ENCODE measurements around the gene FAU. TPM values are rescaled to one million over a fixed set of nuclear protein-coding genes. Genes with fewer than 3 reads are reported as not detected.
"Not testable (repeated sequence)": the region's sequence is repeated elsewhere in the genome, so short reads cannot be mapped to it uniquely, and the experiment has no call there.

Gene FAU
- total RNA-seq, 2 donors from 2014 or later, result 774 to 802 TPM

DNA sequence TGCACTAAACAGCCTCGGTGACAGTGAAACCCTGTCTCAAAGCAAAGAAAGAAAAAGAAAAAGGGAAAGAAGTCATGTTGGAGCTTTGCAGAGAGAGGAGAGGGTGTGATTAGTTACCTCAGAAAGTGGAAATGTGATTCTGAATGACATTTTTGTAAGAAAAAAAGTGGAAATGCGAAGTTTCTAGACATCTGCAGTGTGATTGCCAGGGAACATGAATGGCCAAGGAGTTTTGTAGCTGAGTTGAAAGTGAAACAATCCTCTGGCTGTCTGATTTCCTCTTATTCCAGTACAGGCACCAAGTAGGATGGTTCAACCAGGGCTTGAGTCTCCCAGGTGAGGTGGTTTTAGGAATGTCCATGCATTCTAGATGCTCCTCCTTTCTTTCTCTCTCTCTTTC lies 30.2 kb upstream of the FAU start:
- peaks cover 5% of the 10 kb centered on the region for H3K9me3 ChIP-seq (ENCODE audit: control insufficient read depth, low read length)
- H3K27ac ChIP-seq (ENCODE audit: low read depth, low read length), result no peak overlapping the region
- H3K9ac ChIP-seq (ENCODE audit: extremely low read depth, low read length, poor library complexity, severe bottlenecking), result no peak overlapping the region
- TF ChIP-seq, protein P1, sequence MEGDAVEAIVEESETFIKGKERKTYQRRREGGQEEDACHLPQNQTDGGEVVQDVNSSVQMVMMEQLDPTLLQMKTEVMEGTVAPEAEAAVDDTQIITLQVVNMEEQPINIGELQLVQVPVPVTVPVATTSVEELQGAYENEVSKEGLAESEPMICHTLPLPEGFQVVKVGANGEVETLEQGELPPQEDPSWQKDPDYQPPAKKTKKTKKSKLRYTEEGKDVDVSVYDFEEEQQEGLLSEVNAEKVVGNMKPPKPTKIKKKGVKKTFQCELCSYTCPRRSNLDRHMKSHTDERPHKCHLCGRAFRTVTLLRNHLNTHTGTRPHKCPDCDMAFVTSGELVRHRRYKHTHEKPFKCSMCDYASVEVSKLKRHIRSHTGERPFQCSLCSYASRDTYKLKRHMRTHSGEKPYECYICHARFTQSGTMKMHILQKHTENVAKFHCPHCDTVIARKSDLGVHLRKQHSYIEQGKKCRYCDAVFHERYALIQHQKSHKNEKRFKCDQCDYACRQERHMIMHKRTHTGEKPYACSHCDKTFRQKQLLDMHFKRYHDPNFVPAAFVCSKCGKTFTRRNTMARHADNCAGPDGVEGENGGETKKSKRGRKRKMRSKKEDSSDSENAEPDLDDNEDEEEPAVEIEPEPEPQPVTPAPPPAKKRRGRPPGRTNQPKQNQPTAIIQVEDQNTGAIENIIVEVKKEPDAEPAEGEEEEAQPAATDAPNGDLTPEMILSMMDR (conservative IDR thresholded peaks at IDR 0.05), result no peak
- Mint-ChIP-seq H3K4me3 (no peak overlapping the region), H3K4me1 (no peaks in the 10 kb centered on the region), H3K9me3 (peaks cover 5% of the 10 kb centered on the region), H3K27ac (no peak overlapping the region), H3K36me3 (ENCODE audit: low read depth) (no peaks in the 10 kb centered on the region), H3K27me3 (ENCODE audit: insufficient read depth) (peaks cover 21% of the 10 kb centered on the region)
- H3K4me3 ChIP-seq (ENCODE audit: low read length), result no peak overlapping the region
- no peaks in the 10 kb centered on the region for H3K4me1 ChIP-seq (ENCODE audit: control insufficient read depth, insufficient read depth, low read length)
- 91 to 93% methylated on average over 1 to 2 of the region's 2 CpGs for WGBS, 2 experiments (ENCODE audit: insufficient coverage in 1 of 2, insufficient read length in 1 of 2)
- H3K36me3 ChIP-seq (ENCODE audit: control insufficient read depth, insufficient read depth, low read length), result no peaks in the 10 kb centered on the region
- no peaks in the 10 kb centered on the region for H3K27me3 ChIP-seq (ENCODE audit: control insufficient read depth, insufficient read depth, low read length, poor library complexity, severe bottlenecking)
- no peak for DNase-seq

DNA sequence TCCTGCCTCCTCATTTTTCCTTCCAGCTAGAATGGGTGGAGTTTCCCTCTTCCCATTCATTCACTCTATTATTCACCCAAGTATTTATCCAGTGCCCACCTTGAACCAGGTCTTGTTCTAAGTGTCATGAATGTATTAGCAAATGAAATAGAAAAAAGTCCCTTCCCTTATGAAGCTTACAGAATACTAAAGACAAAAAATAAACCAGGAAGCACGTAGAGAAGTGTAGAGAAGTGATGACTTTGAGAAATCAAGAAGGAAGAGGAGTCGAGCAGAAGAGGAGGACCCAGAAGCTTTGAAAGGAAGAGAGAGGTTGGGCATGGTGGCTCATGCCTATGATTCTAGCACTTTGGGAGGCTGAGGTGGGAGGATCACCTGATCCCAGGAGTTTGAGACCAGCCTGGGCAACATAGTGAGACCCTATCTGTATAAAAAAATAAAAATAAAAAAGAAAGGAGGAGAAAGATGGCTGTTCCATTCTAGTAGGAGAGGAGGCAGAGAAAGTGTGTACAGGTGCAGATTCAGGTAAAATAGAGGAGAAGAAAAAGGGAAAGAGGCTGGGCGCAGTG lies 29.5 kb upstream of the FAU start:
- Histone ChIP-seq H3K9me3 (ENCODE audit: control insufficient read depth, low read length) (peaks cover 12% of the 10 kb centered on the region), H3K4me3 (ENCODE audit: low read length) (no peak overlapping the region), H3K27me3 (ENCODE audit: control insufficient read depth, insufficient read depth, low read length, poor library complexity, severe bottlenecking) (no peaks in the 10 kb centered on the region), H3K36me3 (ENCODE audit: control insufficient read depth, insufficient read depth, low read length) (no peaks in the 10 kb centered on the region), H3K9ac (ENCODE audit: extremely low read depth, low read length, poor library complexity, severe bottlenecking) (no peak overlapping the region), H3K4me1 (ENCODE audit: control insufficient read depth, insufficient read depth, low read length) (no peaks in the 10 kb centered on the region), H3K27ac (ENCODE audit: low read depth, low read length) (no peak overlapping the region)
- Mint-ChIP-seq H3K4me3 (no peak overlapping the region), H3K27me3 (ENCODE audit: insufficient read depth) (peaks cover 21% of the 10 kb centered on the region), H3K4me1 (no peaks in the 10 kb centered on the region), H3K27ac (no peak overlapping the region), H3K36me3 (ENCODE audit: low read depth) (no peaks in the 10 kb centered on the region), H3K9me3 (peaks cover 6% of the 10 kb centered on the region)
- TF ChIP-seq, protein P1 (conservative IDR thresholded peaks at IDR 0.05), result no peak
- DNase-seq, result peak; percentile 7
- 90 to 100% methylated on average over 3 of the region's 3 CpGs for WGBS, 2 experiments (ENCODE audit: insufficient coverage in 1 of 2, insufficient read length in 1 of 2)

DNA sequence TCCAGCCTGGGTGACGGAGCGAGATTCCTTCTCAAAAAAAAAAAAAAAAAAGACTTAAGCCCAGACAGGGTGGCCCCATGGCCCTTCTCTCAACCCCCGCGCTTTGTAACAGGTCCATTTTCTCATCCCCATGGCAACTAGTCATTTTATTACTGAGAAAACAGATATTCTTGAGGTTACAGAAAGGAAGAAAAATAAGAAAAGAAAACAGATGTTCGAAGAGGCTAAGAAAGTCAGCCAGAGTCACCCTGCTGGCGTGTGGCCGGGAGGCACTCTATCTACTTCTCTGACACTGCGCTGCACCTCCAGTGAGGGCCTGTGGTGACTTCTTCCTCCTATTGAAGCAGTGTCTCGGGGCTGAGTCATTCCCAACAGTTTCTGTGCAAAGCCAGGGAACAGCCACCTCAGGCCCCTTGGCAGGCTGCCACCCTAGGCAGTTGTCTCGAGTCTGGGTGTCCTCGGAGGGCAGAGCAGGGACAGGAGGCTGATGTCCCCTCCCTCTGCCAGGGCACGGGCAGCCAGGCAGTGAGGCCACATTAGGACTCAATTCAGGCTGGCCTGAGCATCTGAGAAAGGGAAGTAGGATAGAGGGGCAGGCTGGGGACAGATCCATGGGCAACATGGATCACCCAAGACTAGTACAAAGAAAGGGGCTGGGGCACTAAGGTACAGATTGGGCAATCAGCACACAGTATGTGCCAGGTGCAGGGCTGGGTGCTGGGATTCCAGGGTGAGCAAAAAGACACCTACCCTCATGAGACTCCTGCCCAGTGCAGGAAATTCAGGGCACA lies 28.8 kb upstream of the FAU start:
- Mint-ChIP-seq H3K36me3 (ENCODE audit: low read depth) (no peaks in the 10 kb centered on the region), H3K4me3 (no peak overlapping the region), H3K4me1 (no peaks in the 10 kb centered on the region), H3K27me3 (ENCODE audit: insufficient read depth) (peaks cover 27% of the 10 kb centered on the region), H3K27ac (no peak overlapping the region), H3K9me3 (peaks cover 12% of the 10 kb centered on the region)
- no peak overlapping the region for H3K9ac ChIP-seq (ENCODE audit: extremely low read depth, low read length, poor library complexity, severe bottlenecking)
- H3K4me3 ChIP-seq (ENCODE audit: low read length), result no peak overlapping the region
- TF ChIP-seq, protein P1 (conservative IDR thresholded peaks at IDR 0.05), result no peak
- 82 to 83% methylated on average over 8 to 12 of the region's 12 CpGs for WGBS, 2 experiments (ENCODE audit: insufficient coverage in 1 of 2, insufficient read length in 1 of 2)
- no peak overlapping the region for H3K27ac ChIP-seq (ENCODE audit: low read depth, low read length)
- no peaks in the 10 kb centered on the region for H3K27me3 ChIP-seq (ENCODE audit: control insufficient read depth, insufficient read depth, low read length, poor library complexity, severe bottlenecking)
- H3K4me1 ChIP-seq (ENCODE audit: control insufficient read depth, insufficient read depth, low read length), result no peaks in the 10 kb centered on the region
- H3K9me3 ChIP-seq (ENCODE audit: control insufficient read depth, low read length), result peaks cover 15% of the 10 kb centered on the region
- no peaks in the 10 kb centered on the region for H3K36me3 ChIP-seq (ENCODE audit: control insufficient read depth, insufficient read depth, low read length)
- DNase-seq, result peak; percentile 66

DNA sequence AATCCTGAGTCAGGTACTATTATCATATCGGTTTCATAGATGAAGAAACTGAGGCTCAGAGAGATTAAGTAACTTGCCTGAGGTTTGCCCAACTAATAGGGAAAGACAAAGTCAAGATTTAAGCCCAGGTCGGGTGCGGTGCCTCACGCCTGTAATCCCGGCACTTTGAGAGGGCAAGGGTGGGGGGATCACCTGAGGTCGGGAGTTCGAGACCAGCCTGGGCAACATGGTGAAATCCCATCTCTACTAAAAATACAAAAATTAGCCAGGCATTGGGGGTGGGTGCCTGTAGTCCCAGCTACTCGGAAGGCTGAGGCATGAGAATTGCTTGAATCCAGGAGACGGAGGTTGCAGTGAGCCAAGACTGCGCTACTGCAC lies 28.2 kb upstream of the FAU start:
- peaks cover 15% of the 10 kb centered on the region for H3K9me3 ChIP-seq (ENCODE audit: control insufficient read depth, low read length)
- H3K27me3 ChIP-seq (ENCODE audit: control insufficient read depth, insufficient read depth, low read length, poor library complexity, severe bottlenecking); H3K27ac ChIP-seq (ENCODE audit: low read depth, low read length); H3K4me3 Mint-ChIP-seq; H3K36me3 Mint-ChIP-seq (ENCODE audit: low read depth); H3K36me3 ChIP-seq (ENCODE audit: control insufficient read depth, insufficient read depth, low read length); H3K4me3 ChIP-seq (ENCODE audit: low read length); H3K9ac ChIP-seq (ENCODE audit: extremely low read depth, low read length, poor library complexity, severe bottlenecking); H3K27ac Mint-ChIP-seq; H3K4me1 ChIP-seq (ENCODE audit: control insufficient read depth, insufficient read depth, low read length); H3K4me1 Mint-ChIP-seq: not testable (repeated sequence)
- peaks cover 12% of the 10 kb centered on the region for H3K9me3 Mint-ChIP-seq
- peaks cover 31% of the 10 kb centered on the region for H3K27me3 Mint-ChIP-seq (ENCODE audit: insufficient read depth)
- 90 to 93% methylated on average over 8 to 10 of the region's 10 CpGs for WGBS, 2 experiments (ENCODE audit: insufficient coverage in 1 of 2, insufficient read length in 1 of 2)
- DNase-seq, result peak; percentile 14
